ENCODE results near the gene NIPSNAP2.
"Not testable (repeated sequence)": the region's sequence is repeated elsewhere in the genome, so short reads cannot be mapped to it uniquely, and the experiment has no call there.

Gene NIPSNAP2

DNA sequence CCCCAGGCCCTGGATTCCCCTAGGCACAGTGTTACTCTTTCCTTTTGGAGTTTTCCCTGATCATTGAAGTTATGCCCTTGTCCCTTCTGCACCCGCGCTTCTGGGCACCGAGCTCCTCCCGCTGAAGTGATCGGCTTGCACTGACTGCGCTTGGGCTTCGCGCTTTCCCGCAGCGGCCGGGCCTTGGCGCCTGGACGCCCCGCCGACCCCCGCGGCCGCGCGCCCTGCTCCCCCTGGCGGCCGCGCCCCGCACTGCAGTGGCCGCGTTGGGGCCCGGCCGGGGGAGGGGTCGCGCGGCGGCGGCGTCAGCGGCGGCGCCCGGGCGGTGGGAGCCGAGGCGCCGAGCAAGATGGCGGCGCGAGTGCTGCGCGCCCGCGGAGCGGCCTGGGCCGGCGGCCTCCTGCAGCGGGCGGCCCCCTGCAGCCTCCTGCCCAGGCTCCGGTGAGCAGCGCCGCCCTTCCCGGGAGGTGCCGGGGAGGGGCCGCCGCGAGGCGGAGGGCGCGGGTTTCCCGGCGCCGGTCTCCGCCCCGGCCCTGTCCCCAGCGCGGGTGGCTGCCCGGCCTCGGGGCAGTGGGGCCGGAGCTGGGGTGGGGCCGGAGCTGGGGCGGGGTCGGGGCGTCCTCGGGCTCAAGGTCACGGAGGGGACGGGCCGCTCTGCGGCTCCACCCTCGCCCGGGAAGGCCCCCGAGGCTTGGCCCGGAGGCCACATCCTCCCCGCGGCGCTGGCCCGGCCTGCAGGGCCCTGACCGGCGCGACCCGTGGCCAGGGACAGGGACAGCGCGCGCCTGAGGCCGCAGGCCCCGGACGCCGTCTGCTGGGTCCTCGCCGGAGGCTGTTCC lies at the start of gene NIPSNAP2:
TSS of gene NIPSNAP2 (plus strand) at position 325 of the 839 bp plus-strand sequence. CDS start at position 350, 25 bp downstream.
- DNase-seq = peak; percentile 51 to 69

DNA sequence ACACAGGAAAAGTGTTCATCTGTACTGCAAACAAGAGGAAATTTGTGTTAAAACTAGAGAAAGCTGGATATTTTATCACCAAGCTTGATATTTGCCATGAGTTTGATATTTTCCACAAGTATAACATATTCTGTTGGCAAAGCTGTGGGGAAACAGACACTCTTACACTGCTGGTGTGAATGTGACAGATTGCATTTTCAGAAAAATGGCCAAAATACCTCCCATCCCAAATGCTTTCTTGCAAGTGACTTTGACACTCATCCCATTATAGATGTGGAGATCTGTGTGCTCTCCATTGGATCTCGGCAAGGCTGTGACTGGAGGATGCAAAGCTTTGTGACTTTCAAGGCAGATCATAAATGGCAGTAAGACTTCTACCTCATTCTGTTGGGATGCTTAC lies 46.6 kb upstream of the NIPSNAP2 start:
- DNase-seq = no peak

DNA sequence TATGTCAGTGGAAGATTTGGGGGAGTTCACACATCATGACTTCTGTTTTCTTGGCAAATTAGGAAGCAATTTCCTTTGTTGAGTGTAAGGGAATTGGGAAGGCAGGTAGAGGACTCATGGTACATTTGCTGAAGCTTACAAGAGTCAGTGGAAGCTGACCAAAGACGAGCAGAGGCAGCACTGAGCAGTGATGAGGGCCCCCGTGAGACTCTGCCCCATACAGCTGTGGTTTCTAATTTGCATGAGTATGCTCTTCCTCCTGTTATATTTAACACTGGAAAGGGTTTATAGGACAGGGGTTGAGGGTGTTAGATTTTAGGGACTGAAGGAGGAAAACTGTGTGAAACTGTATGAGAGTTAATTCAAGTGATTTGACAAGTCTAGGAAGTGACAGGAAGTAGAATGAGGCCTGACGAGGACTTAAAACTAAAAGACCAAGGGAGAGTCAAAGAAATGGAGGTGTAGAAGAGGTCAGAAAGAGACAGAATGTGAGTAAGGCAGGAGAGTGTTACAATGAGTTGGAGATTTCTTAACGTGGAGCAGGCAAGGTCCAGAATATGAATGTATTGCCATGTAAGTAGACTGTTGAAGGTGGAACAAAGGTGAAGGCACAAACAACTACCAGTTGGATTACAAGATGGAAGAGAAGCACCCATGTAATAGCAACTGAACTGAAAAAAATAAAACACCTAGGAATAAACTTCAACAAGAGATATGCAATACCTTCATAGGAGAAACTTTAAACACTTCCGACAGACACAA lies 36.2 kb upstream of the NIPSNAP2 start:
- no peak for DNase-seq

DNA sequence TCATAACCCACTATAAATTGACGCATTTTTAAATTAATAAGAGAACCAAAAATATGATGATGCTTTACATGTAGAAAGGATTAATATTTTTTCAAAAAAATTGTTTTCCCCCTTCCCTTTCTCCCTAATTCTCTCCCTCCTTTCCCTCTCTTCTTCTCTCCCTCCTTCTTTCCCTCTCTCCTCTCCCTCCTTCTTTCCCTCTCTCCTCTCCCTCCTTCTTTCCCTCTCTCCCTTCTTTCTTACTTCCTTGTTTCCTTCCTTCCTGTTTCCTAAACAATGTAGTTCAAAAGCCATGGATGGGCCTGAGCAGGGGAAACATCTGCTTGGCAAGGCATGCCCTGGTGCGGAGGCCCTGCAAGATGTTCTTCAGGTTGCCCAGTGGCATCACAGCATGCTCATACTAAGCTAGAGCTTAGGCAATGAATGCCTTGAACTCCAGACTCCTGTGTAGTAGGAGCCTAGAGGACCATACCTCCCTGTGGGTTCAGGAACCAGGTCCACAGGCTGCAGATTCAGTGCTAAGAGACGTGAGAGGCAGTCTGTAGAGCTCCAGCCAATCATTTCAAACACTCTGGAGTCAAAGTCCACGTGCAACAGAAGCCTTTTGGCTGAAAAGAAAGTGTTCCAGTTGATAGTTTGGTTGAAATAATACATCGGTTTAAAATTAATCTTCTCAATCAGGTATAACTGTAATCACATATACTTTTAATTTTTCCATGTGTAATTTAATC lies 32.8 kb upstream of the NIPSNAP2 start:
- no peak for DNase-seq

- DNase-seq = no peak
Measured at GRCh38 chr7:55939514-55940123, 24.8 kb upstream of the NIPSNAP2 start.

- no peak for DNase-seq
Measured at GRCh38 chr7:55946545-55946944, 17.8 kb upstream of the NIPSNAP2 start.

- DNase-seq = peak; percentile 84 to 89
Measured at GRCh38 chr7:55951637-55952351, 12.6 kb upstream of the NIPSNAP2 start, which contains the start of gene MRPS17. Gene MRPS17 (plus strand): TSS chr7:55951877. CDS start chr7:55953196, 1,319 bp downstream.

DNA sequence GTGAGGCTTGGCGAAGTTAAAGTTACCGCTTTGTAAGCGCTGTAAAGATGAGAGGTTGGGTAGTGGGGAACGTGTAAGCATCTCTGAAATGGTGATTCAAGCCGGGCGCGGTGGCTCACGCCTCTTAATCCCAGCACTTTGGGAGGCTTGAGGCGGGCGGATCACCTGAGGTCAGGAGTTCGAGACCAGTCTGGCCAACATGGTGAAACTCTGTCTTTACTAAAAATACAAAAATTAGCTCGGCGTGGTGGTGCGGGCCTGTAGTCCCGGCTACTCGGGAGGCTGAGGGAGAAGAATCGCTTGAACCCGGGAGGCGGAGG lies 12.1 kb upstream of the NIPSNAP2 start:
- not testable (repeated sequence) for DNase-seq

- no peak for DNase-seq
Measured at GRCh38 chr7:55953707-55954475, 10.5 kb upstream of the NIPSNAP2 start.

GRCh38 chr7:55957190-55957589 lies 7.2 kb upstream of the NIPSNAP2 start:
- DNase-seq = no peak

GRCh38 chr7:55962014-55962413 lies 2.4 kb upstream of the NIPSNAP2 start:
- DNase-seq = no peak

DNA sequence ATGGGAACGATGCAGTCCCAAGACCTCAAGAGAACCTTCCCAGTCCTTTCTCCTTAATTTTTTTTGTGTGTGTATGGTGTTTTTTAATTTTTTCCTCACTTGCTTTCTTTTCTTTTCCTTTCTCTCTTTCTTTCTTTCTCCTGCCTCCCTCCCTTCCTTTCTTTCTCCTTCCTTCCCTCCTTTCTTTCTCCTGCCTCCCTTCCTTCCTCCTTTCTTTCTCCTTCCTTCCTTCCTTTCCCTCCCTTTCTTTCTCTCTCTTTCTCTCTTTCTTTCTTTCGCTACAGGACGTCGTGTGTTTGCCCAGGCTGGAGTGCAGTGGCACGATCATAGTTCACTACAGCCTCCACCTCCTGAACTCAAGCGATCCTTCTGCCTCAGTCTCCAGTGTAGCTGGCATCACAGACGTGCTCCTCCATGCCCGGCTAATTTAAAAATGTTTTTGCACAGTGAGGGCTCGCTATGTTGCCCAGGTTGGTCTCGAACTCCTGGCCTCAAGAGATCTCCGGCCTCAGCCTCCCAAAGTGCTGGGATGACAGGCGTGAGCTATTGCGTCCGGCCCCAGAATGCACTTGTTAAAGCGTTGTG lies 709 bp upstream of the NIPSNAP2 start:
- DNase-seq = no peak

GRCh38 chr7:55965100-55965470 lies 700 bp downstream of the NIPSNAP2 start:
- DNase-seq = no peak

GRCh38 chr7:55965805-55966421 lies 1.5 kb downstream of the NIPSNAP2 start:
- DNase-seq = no peak

DNA sequence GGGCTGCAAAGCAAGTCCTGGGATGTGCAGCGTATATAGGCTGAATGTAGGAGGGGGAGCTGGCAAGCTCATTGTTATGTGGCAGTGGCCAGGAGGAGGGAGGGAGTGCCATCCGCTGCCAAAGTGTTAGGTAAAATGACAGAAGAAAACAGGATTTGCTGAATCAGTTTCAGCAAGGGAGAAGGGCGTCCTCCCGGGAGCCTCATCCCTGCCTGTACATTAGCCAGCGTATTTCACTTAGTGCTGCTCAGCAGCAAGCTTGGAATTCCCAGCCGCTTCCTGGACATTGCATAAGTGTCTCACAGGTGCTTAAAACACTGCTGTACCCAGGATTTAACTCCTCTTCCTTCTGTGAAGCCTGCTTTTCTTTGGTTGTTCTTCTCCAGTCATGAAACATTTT lies 2.5 kb downstream of the NIPSNAP2 start:
- no peak for DNase-seq

DNA sequence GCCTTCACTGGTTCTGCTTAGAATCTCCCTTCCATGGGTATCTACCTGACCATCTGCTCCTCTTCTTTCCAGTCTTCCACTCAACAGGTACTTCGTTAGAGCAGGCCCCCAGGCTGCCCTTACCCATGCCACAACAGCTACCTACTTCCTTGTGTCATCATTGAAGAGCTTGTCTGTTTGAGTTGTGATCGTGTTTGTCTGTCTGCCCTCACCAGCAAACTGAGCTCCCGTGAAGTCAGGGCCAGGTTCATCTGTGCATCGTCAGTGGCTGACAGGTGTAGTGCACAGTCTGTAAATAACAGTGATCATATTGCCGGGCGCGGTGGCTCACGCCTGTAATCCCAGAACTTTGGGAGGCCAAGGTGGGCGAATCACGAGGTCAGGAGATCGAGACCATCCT lies 5.0 kb downstream of the NIPSNAP2 start:
- no peak for DNase-seq

DNA sequence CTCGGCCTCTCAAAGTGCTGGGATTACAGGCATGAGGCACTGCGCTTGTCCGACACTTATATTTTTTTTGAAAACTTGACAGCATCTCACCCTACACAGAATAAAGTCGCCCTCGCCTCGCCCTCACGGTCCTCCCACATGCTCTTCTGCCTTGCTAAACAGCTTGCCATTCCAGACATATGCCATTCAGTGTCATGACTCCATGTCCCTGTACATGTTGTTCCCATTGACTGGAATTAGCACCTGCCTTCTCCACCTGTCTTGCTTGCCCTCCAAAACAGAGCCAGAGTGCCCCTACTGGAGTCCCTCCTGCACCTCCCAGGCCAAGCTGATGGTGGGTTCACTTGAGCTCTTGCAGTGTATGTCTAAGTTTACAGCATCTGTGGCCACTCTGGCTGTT lies 6.2 kb downstream of the NIPSNAP2 start:
- no peak for DNase-seq

DNA sequence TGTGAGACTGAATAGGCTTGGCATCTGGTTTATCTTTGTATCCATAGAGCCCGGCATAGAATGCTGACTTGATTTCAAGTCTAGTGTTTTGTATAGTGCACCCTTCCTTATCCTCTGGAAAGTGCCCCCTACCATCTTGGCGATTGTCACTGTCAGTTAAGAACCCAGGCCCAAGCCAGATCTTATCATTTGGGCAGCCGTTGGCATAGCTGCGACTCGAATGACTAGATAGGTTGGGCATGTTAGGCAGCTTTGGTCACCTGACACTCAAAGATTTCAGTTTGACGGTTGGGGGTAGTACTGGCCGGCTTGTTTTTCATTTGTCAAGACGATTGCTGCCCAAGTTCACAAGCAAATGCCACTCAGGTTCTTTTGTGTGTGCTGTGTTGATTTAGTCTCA lies 6.6 kb downstream of the NIPSNAP2 start:
- no peak for DNase-seq

DNA sequence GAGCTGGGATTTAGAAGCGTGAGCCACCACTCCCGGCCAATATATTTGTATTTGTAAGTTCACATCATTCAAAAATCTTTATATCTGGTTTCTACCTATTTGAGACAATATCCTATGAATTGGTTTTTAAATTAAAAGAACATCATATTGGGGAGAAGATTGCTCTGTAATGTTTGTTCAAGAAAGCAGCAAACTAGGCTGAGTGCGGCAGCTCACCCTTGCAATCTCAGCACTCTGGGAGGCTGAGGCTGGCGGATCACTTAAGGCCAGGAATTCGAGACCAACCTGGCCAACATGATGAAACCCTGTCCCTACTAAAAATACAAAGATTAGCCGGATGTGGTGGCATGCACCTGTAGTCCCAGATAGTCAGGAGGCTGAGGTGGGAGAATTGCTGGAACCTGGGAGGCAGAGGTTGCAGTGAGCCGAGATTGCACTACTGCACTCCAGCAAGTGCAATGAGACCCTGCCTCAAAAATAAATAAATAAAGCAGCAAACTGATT lies 9.4 kb downstream of the NIPSNAP2 start:
- DNase-seq = no peak

DNA sequence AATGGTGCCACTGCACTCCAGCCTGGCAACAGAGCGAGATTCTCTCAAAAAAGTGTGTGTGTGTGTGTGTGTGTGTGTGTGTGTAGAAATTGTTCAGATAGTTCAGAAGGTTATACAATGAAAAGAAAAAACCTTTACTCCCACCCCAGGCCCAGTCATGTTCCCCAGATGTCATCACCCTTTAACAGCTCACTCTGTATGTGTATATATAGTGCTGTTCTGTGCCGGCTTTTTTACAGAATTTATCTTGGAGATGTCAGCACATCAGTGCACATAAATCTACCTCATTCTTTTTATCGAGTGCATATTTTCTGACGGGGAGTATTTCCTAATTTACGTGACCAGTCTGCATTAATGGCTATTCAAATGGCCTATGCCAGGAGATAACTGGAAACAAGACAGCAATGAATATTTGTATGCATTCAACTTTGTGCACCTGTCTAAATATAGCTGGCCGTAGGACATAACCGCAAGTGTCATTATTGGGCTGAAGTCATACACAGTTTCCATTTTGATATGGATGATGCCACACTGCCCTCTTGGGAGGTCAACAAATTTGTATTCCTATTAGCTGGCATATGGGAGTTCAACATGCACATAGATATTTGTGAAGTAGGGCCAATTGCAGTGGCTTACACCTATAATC lies 11.7 kb downstream of the NIPSNAP2 start:
- DNase-seq = no peak
